GM21717 (cell line): ENCODE measurements around the gene TAGAP.

Experiments
- ATAC-seq: cut with Tn5 transposase; IDR thresholded peaks from one replicate; pipeline ENCODE4 v1.9.1; 2021; ENCODE audit warnings: mild to moderate bottlenecking, moderate library complexity; ENCODE audit not compliant: unreplicated experiment

The TAGAP gene

DNA sequence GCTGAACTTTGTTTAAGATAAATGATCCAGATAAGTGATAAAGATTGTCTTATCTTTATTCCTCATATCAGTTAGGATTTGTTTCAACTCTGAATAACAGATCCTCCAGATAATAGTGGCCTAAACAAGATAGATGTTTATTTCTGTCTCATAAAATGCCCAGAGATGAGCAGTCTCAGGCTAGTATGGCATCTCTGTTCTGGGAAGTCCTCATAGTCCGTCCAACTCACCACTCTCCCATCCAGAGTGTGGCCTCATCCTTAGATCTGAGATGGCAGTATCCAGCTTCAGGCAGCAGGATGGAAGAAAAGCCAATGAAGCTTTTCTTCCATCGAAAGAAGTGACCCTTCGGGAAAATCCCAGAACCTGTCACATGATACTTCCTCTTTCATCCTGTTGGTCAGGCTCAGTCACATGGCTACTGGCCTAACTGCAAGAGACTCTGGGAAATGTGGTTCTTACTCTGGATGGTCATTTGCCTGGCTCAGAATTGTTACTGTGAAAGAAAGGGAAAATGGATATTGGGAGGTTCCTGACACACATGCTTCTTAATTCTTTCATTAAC is 29.4 kb upstream of the TAGAP start:
- no peak for ATAC-seq

GRCh38 chr6:159071843-159072769 is 27.3 kb upstream of the TAGAP start:
- no peak for ATAC-seq

DNA sequence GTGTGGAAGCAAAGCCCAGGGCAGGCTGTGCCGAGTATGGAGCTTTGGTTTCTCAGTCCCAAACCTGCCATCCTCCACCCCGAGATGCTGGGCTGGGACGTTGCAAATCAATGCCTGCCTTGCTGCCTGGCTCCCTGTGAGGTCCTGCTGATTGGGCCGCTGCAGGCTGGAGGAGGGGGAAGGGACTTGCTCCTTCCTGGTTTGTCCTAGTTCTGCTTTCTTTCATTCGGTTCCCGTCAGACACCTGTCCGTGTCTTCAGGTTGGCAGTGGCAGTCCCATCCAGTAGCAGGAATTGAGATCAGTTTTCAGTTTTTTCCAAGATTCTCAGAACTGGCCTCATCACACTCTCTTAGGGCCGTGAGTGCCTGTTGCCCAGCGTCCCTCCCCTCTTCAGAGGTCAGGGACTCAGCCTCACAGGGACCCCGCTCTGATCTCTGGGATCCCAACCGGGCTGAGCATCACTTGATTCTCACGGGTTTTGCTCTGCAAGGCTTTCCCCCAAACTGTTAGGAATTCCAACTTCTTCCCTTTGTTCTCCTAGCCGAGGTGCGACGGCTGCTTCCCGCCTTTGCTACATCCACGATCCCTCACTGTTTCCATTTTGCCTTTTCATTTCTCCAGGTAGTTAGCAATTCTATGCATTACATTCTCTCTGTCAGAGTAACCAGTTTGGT is 24.2 kb upstream of the TAGAP start:
- ATAC-seq, result no peak

DNA sequence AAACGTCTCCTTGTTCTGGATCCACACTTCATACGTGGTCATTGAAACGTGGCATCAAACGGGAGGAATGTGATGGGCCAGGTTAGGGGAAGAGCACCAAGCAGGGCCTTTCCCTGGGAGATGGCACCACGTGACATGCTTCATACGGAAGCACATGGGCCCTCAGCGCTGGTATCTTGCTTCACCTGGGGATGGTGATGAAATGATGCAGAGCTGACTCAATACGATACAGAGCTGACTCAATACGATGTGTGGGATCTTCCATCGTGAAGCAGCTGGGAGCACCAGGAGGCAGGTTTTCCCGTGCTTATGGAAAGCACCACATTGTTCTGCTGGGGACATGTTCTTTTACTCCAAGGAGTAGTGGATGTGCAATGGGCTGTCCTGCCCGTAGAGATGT is 22.5 kb upstream of the TAGAP start:
- ATAC-seq, result peak; percentile 45

DNA sequence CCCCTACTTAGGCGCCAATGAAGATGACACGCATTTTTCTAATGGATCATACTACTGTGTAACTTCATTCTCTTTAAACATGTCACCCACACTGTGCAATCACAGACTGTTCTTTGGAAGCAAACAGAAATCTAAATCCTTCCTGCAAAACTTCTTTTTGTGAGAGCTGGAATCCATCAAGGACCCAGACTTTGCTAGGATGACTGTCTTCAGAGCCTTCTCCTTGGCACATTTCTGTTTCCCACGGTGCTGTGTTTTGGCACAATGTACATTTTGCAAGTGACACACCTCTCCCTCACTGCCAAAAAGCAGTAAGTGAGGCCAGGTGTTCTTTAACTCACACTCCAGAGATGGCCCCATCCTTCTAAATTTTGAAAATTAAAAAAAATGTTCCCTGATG is 21.7 kb upstream of the TAGAP start:
- ATAC-seq, result no peak

- ATAC-seq, result no peak
These were observed 21.1 kb upstream of the TAGAP start for GRCh38 chr6:159065759-159066329.

DNA sequence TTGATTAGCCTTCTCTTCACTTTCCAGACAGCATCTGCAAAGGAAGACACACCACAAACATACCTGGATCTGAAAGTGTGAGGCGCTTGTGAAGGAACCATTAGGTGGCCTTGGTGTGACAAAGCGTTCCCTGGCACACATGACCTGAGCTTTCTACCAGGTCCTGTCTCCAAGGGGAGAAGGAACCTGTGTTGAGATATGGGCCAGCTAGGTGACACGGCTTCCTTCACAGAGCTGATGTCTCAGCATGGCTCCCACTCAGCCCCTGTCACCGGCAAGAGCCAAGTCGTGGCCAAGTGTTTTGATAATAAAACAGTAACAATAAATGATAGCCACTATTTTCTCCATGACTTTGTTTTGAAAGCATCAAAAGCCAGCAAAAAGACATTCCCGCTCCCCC is 20.3 kb upstream of the TAGAP start:
- ATAC-seq, result no peak

DNA sequence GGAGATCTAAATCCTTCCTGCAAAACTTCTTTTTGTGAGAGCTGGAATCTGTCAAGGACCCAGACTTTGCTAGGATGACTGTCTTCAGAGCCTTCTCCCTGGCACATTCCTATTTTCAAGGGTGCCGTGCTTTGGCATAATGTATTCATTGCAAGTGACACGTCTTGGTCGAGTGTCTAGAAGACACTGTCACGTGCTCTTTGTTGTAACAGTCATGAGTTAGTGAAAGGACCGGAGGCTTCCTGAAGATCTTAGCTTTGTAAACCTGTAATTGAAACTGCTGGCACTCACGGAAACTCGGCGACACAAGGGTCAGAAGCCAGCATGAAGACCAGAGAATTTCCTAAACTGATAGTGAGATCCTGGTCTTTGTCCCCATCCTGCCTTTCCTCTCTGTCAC is 19.7 kb upstream of the TAGAP start:
- no peak for ATAC-seq

DNA sequence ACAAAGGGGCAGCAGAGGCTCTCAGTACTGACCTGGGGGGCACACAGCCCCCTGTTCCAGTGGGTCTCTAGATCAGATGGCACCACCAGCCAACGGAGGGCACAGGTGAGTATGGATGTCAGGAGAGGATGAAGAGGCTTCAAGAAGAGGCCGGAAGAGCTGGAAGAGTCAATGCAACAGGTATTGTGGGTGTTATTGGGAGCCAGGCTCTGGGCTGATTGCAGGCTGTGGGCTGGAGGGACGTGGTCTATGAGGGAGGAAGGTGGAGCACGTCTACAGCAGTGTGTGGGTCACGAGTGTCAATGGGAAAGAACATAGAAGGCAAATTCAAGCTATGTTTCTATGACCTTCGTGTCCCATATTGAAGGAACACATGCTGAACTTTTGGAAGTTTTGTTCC is 18.8 kb upstream of the TAGAP start:
- ATAC-seq, result no peak

DNA sequence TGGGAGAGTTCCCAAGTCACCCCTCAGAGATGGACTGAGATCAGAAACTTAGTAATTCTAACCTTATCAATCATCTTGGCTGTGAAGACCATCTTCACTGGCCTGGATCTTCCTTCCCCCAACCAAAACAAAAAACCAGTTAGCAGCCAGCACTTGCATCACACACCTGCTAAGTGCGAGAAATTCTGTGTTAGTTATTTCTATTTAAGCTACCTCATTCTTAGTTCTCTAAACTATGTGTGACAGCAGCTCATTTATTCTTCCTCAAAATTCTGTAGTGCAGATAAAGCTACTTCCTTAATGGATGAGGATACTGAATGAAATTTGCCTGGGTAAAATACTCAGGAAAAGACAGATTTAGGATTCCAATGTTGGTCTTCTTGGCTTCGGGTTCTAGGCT is 18.2 kb upstream of the TAGAP start:
- no peak for ATAC-seq

DNA sequence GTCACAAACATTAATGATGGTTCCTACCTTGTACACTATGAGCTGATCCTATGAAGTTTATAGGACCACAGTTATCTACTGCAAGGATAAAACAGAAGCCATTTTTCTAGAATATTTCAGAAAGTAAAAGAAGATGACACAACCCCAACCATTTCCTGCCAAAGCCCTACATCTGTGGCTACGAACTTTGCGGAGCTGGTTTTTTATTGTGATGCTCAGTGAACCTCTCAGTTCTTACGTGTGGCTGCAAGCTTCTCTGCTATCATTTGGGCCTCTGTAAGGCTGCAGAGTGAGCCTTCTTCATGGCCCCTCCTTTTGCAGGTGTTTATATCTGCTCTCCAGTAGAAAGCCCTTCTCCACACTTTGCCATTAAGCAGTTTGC is 17.8 kb upstream of the TAGAP start:
- ATAC-seq, result peak; percentile 47

GRCh38 chr6:159061805-159062563 is 17.2 kb upstream of the TAGAP start:
- ATAC-seq, result peak; percentile 49

- no peak for ATAC-seq
These were observed 16.4 kb upstream of the TAGAP start for GRCh38 chr6:159061146-159061545.

DNA sequence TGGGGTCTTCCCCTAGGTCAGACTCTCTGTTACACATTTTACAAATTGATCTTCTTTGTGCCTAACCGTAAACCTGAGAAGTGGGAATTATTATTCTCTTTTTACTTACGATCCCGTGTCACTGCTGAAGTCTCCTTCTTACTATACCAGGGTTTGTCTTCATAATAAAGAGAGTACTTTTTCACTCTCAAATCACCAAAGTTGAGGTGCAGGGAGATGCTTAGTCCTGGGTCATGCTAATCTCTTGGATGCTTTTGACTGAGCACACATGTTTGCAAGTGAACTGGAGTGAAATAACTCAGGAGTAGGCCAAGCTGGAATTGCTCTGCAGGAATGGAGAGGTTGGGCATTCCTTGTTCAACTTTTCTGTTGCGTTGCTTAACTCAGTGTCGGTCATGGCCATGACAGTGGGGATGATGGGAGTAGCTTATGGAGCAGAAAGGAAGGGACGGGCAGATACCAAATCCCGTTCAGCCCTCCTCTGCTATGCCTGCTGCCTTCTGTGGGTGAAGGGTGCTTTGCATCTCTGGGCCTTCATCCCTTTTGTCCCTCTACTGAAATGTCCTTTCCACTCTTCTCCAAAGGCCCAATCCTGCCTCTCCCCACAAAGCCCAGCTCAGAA is 15.2 kb upstream of the TAGAP start:
- ATAC-seq, result no peak

GRCh38 chr6:159059141-159059540 is 14.3 kb upstream of the TAGAP start:
- no peak for ATAC-seq

- no peak for ATAC-seq
These were observed 12.1 kb upstream of the TAGAP start for GRCh38 chr6:159056899-159057298.

DNA sequence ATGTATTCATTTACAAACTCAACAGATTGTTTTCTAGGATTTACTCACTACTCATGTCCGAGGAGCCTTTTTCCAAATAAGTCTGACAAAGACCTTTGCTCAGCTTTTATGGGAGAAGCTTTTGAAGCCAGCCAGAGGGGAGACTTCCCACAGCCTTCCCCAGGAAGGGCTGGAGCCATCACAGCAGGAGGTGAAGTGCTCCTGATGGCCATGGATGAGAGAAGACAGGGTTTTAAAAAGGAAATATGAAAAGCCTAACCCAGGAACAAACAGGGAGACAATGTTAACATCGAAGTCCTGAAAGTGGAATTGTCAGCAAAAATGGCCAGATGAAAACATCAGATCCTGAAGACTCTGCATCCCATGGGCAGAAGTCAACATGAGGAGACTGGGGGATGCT is 11.6 kb upstream of the TAGAP start:
- ATAC-seq, result no peak

- ATAC-seq, result no peak
These were observed 11.2 kb upstream of the TAGAP start for GRCh38 chr6:159056003-159056402.

DNA sequence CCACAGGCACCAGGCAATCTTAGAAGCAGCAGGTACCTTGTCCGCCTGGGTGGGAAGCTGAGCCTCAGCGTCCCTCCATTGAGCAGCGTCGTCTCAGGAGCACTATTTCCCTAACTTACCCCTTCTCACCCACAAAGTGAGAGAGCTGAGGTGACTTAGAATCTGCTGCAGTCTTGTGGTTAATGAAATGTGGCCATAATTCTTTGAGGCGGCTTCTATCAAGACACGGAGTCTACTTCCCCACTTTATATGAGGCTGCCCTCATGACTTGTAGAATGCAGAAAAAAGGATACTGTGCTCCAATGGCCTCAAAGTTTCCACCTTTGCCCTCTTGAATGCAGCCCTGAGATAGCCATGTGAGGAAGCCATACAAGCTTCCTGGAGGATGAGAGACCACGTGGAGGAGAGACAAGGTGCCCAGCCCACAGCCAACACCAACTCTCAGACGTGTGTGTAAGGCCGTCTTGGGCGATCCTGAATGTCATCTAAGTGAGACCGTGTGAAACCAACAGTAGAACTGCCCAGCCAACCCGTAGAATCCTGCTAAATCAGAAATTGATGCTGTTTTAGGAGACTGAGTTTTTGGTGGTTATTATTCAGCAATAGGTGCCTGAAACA is 9.1 kb upstream of the TAGAP start:
- no peak for ATAC-seq

DNA sequence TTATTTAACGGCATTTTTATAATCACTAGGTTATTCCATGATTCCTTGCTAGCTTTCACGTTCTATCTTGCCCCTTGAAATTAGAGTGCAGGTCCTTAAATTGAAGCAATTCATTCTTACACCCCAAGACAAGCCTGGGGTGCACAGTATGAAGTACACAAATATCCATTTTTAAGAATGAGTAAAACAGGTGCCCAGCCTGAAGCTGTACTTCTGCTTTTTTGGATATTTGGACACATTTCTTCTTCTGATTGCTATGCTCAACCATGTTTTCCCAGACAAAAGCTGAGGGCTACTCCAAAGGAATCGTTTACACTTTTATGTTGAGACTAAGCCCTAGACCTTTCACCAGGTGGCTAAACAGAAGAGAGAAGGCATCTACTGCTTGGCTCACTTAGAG is 7.9 kb upstream of the TAGAP start:
- no peak for ATAC-seq
